NCI-H1436 (cell line): ENCODE data around the gene FGF11.

ENCODE experiments used
- DNase-seq: peaks from one replicate; lab custom pipeline; 2025; lab: John Stamatoyannopoulos, UW

FGF11 gene

GRCh38 chr17:7439462-7440112, at the start of gene FGF11:
Gene FGF11 (plus strand): TSS chr17:7439512. CDS start chr17:7439621, 109 bp downstream.
- DNase-seq = no peak

- DNase-seq = no peak
Observed at GRCh38 chr17:7389924-7390910, 49.1 kb upstream of the FGF11 start.

- no peak for DNase-seq
Observed at GRCh38 chr17:7391307-7391706, 48.0 kb upstream of the FGF11 start.

GRCh38 chr17:7392696-7393612, 46.4 kb upstream of the FGF11 start:
- DNase-seq = no peak

- DNase-seq = peak; percentile 73
Observed at GRCh38 chr17:7393613-7394451, 45.5 kb upstream of the FGF11 start.

DNA sequence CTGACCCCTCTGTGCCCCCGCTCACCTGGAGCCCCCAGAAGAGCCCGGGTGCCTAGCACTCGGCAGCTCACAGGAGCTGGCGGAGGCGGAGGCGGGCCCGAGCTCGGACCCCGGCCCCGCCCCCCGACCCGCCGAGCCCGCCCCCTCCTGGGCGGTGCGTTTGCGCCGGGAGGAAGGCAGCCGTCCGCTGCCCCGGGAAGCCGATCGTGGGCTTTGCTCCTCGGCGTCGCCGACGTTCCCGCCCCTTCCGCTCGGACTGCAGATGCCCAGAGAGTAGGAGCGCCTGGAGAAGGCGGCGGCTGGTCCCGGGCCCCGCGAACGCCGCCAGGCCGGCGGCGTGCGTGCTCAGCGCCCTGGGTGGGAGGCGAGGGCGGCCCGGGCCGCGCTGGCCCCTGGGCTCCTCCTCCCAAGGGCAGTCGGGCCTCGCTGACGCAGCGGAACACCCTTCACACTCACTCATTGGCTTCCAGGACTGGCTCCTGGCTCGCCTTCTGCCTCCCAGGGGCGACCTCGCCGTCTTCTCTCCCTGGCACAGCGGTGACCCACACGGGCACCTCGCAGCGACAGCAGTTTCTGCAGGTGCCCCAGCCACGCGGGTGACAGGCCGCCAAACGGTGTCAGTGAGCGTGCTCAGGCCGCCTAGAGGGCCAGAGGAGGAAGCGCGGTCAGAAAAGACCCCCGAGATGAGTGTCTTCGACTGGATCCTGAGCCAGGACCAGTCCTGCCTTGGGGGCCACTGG, 44.7 kb upstream of the FGF11 start, which contains the start of gene PLSCR3:
PLSCR3 (minus strand) TSS at position 74 of the 740 bp plus-strand sequence. CDS start 415 bp downstream, outside the sequence.
- DNase-seq = peak; percentile 68

- DNase-seq = no peak
Observed at GRCh38 chr17:7396147-7396546, 43.2 kb upstream of the FGF11 start.

DNA sequence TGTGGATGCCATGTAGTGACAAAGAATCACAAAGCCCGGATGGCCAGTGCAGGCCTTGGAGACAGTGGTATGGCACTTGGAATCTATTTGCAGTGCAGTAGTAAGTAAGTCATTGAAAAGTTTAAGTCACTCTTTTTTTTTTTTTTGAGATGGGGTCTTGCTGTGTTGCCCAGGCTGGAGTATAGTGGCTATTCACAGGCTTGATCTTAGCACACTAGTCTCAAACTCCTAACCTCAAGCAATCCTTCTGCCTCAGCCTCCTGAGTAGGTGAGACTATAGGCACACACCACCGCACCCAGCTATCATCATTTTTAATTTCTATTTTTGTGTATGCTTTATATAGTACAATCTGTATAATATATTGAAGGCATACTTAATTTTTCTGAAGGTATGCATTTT, 40.7 kb upstream of the FGF11 start:
- DNase-seq = no peak

- DNase-seq = peak; percentile 27
Observed at GRCh38 chr17:7403043-7403726, 36.1 kb upstream of the FGF11 start.

GRCh38 chr17:7403727-7403976, 35.7 kb upstream of the FGF11 start:
- DNase-seq = no peak

GRCh38 chr17:7403977-7404736, 35.2 kb upstream of the FGF11 start, which contains the start of gene TMEM256:
Gene TMEM256 (minus strand): TSS chr17:7404097. CDS start chr17:7404084, 13 bp downstream.
- peak; percentile 98 for DNase-seq

DNA sequence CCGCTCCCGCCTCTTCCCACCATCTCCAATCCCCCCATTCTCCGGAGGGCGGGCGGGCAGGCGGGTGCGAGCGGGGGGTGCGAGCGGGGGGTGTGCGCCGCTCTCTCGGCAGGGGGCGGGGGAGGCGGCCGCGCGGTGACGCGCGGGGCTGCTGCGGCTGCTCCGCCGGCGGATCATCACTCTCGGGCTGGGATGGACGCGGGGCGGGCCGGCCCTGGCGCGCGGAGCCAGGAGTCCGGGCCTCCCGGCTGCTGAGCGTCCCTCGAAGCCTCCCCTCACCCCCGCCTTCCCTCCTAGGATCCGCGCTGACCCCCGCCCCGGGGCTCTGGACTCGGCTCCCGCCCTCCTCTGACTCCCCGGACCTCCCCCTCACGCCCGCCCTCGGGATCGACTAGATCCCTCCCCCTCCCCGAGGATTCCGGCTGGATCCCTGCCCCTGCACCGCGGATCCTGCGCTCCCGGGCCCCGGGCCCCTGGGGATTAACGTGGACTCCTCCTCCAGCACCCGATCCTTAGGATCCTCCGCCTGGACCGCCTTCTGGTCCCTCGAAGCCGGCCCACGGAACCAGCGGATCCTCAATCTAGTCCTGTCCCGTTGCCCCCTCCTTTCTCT, 34.5 kb upstream of the FGF11 start:
- DNase-seq = no peak

- no peak for DNase-seq
Observed at GRCh38 chr17:7405350-7406234, 33.7 kb upstream of the FGF11 start.

GRCh38 chr17:7406235-7406825, 33.0 kb upstream of the FGF11 start:
- no peak for DNase-seq

DNA sequence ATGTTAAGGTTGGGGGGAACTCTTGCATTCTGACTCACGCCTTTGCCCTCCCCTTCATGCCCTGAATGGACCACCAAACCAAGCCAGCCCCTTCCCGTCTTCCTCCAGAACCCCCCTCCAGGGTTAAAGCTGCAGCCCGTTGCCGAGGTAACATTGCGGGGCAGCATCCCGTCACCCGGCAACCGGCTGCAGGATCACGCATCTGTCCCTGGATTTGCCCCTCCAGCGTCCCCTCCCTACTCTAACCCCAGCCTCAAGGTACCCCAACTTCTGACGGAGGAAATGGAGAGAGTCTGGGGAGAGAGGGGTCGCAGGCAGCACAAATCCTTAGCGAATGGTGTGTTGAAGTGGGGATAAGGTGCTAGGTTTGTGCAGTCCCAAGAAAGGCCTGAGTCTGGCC, 32.2 kb upstream of the FGF11 start:
- no peak for DNase-seq

DNA sequence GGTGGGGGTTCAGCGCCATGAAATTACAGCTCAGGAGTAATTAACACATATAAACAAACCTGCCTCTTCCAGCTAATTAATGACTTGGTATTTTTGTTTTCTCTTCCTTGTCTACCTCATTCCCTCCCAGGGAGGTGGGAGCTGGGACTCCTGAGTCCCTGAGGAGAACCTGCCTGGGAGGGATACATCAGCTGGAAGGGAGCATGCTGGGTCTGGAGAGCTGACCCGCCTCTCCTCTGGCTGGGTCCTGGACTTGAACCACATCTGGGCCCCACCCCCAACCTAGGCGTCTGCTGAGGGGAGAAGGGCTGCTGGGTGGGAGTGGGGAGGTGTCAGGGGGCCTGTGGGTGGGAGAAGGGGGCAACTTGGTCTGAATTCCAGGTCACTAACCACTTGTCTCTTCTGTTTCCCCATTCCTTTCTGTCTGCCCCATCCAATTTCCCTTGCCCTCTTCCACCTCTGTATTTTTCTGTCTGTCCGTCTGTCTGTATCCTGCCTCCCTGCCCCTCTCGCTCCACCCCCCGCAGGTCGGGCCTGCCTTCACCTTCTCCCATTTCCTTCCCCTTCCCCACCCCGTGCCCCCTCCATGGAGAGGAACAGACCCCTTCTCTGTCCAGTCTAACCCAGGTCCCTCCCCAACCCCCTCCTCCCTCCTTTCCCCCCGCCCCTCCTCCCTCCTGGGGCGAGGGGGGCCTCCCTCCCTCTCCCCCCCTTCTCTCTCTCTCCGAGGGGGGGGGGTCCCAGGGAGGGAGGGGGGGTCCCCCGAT, 31.6 kb upstream of the FGF11 start, which contains the start of gene NLGN2:
NLGN2 (plus strand) TSS at position 361 of the 767 bp plus-strand sequence. CDS start 411 bp downstream, outside the sequence.
- no peak for DNase-seq
